ENCODE data around the gene AARS1.

- TF ChIP-seq CTCF (optimal IDR thresholded peaks at IDR 0.05 in 1 of 3, IDR thresholded peaks at IDR 0.05 in 1 of 3, conservative IDR thresholded peaks at IDR 0.05 in 1 of 3; ENCODE audit: extremely low read depth in 1 of 3, insufficient read depth in 2 of 3, low read length in 3 of 3) (no peak), EZH2 (IDR thresholded peaks at IDR 0.05; ENCODE audit: low read length) (no peak)
These were observed 17.6 kb downstream of the AARS1 start for GRCh38 chr16:70271696-70272095.

All from keratinocyte (primary cell).